Right lobe of liver (tissue), 4 donors: ENCODE results near the gene ELK3.

Source experiments
- POLR2A ChIP-seq: fragments of 450-650 bp; IDR thresholded peaks from one replicate; pipeline ENCODE4 v1.6.1; 2017; ENCODE audit warnings: antibody characterized with exemption, mild to moderate bottlenecking
- TF ChIP-seq, protein P1 (sequence below), 4 donors: fragments of 200-600 bp in 3 of 4; fragments of 450-650 bp in 1 of 4; IDR thresholded peaks; one replicate each; pipeline versions ENCODE4 v1.5.1 to v1.8.0; 2016 to 2022; ENCODE audit warnings: antibody characterized with exemption in 4 of 4, mild to moderate bottlenecking in 2 of 4
- donor health status: DM: no; HTN: no; CAD: no.
- donor health status: DM: no; HTN: no; CAD: no.
- donor health status: DM: no; HTN: yes; CAD: no.

DNA sequence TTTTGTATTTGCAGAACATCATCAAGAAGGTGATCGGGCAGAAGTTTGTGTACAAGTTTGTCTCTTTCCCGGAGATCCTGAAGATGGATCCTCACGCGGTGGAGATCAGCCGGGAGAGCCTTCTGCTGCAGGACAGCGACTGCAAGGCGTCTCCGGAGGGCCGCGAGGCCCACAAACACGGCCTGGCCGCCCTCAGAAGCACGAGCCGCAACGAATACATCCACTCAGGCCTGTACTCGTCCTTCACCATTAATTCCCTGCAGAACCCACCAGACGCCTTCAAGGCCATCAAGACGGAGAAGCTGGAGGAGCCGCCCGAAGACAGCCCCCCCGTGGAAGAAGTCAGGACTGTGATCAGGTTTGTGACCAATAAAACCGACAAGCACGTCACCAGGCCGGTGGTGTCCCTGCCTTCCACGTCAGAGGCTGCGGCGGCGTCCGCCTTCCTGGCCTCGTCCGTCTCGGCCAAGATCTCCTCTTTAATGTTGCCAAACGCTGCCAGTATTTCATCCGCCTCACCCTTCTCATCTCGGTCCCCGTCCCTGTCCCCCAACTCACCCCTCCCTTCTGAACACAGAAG, 52.8 kb downstream of the ELK3 start:
- TF ChIP-seq POLR2A, result no peak
- TF ChIP-seq, protein P1, sequence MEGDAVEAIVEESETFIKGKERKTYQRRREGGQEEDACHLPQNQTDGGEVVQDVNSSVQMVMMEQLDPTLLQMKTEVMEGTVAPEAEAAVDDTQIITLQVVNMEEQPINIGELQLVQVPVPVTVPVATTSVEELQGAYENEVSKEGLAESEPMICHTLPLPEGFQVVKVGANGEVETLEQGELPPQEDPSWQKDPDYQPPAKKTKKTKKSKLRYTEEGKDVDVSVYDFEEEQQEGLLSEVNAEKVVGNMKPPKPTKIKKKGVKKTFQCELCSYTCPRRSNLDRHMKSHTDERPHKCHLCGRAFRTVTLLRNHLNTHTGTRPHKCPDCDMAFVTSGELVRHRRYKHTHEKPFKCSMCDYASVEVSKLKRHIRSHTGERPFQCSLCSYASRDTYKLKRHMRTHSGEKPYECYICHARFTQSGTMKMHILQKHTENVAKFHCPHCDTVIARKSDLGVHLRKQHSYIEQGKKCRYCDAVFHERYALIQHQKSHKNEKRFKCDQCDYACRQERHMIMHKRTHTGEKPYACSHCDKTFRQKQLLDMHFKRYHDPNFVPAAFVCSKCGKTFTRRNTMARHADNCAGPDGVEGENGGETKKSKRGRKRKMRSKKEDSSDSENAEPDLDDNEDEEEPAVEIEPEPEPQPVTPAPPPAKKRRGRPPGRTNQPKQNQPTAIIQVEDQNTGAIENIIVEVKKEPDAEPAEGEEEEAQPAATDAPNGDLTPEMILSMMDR (IDR thresholded peaks at IDR 0.05), result no peak
